IMR-90 (cell line): ENCODE results near the gene AHDC1. TPM values are rescaled to one million over a fixed set of nuclear protein-coding genes. Genes with fewer than 3 reads are reported as not detected.

Source experiments
- ATAC-seq: fragments of 200-7000 bp; cut with Tn5 transposase; 2 replicates; pipeline ENCODE4 v1.9.1; 2020; ENCODE audit warnings: low read depth, mild to moderate bottlenecking, moderate library complexity
- BruUV-seq: library from RNA; stranded (reverse); fragments of 400-500 nt; replicated peaks from 2 replicates; lab custom pipeline; 2021; lab: Mats Ljungman, UMichigan
- CTCF ChIA-PET: fragments of 300-600 bp; formaldehyde crosslinking; extraction: SDS; loops from one replicate; lab custom pipeline; 2021; ENCODE audit warnings: antibody characterized with exemption; lab: Yijun Ruan, JAX
- POLR2A ChIA-PET: fragments of 300-600 bp; sonication (Branson Sonifier 250); formaldehyde crosslinking; loops from one replicate; lab custom pipeline; 2022; ENCODE audit warnings: antibody characterized with exemption; ENCODE audit not compliant: unreplicated experiment; lab: Charles Lee
- DNase-seq: peaks from one replicate; pipeline ENCODE4 v3.0.0; 2013
- H2AFZ ChIP-seq: replicated peaks from 2 replicates; pipeline ENCODE3; 2013; ENCODE audit warnings: low read length, mild to moderate bottlenecking; ENCODE audit not compliant: poor library complexity
- H2AK5ac ChIP-seq: 2 replicates; pipeline ENCODE4 v1.6.1; 2013; ENCODE audit warnings: low read depth, low read length, inconsistent platforms
- H2AK9ac ChIP-seq: replicated peaks from 2 replicates; pipeline ENCODE3; 2013; ENCODE audit warnings: mild to moderate bottlenecking, low read depth, low read length, moderate library complexity; ENCODE audit not compliant: poor library complexity
- H2BK120ac ChIP-seq: 2 replicates; pipeline ENCODE4 v1.6.1; 2013; ENCODE audit warnings: low read depth, low read length, inconsistent platforms
- H2BK15ac ChIP-seq: 3 replicates; pipeline ENCODE4 v1.6.1; 2013; ENCODE audit warnings: low read depth, low read length, inconsistent platforms
- H2BK20ac ChIP-seq: 2 replicates; pipeline ENCODE4 v1.6.1; 2013; ENCODE audit warnings: low read depth, mild to moderate bottlenecking, inconsistent platforms, low read length, moderate library complexity
- H2BK5ac ChIP-seq: 2 replicates; pipeline ENCODE4 v1.6.1; 2013; ENCODE audit warnings: mild to moderate bottlenecking, low read depth, low read length, inconsistent platforms; ENCODE audit not compliant: poor library complexity, severe bottlenecking
- H3K14ac ChIP-seq: replicated peaks from 2 replicates; pipeline ENCODE4 v1.6.1; 2013; ENCODE audit warnings: low read depth, low read length, inconsistent platforms
- H3K18ac ChIP-seq: 2 replicates; pipeline ENCODE4 v1.6.1; 2013; ENCODE audit warnings: low read depth, low read length, control low read depth
- H3K23ac ChIP-seq: 2 replicates; pipeline ENCODE4 v1.6.1; 2013; ENCODE audit warnings: low read depth, low read length, inconsistent platforms
- H3K27ac ChIP-seq: 2 replicates; pipeline ENCODE4 v1.5.1; 2013; ENCODE audit warnings: mild to moderate bottlenecking, control low read depth, low read length; ENCODE audit not compliant: insufficient read depth
- H3K27me3 ChIP-seq: 2 replicates; pipeline ENCODE4 v1.6.1; 2013; ENCODE audit warnings: low read length; ENCODE audit not compliant: control insufficient read depth, insufficient read depth
- H3K36me3 ChIP-seq: 2 replicates; pipeline ENCODE4 v1.6.1; 2013; ENCODE audit warnings: low read length, mixed read lengths; ENCODE audit not compliant: control insufficient read depth, insufficient read depth
- H3K4ac ChIP-seq: 2 replicates; pipeline ENCODE4 v1.6.1; 2013; ENCODE audit warnings: low read depth, low read length, inconsistent platforms
- H3K4me1 ChIP-seq: 2 replicates; pipeline ENCODE4 v1.6.1; 2013; ENCODE audit warnings: low read length, mixed read lengths; ENCODE audit not compliant: control insufficient read depth, insufficient read depth
- H3K4me2 ChIP-seq: 2 replicates; pipeline ENCODE4 v1.6.1; 2013; ENCODE audit warnings: low read depth, mild to moderate bottlenecking, control low read depth, low read length, moderate library complexity
- H3K4me3 ChIP-seq: 2 replicates; pipeline ENCODE4 v1.5.1; 2013; ENCODE audit warnings: low read depth, mild to moderate bottlenecking, control low read depth, low read length, moderate library complexity; ENCODE audit not compliant: insufficient read depth
- H3K56ac ChIP-seq: 2 replicates; pipeline ENCODE4 v1.6.1; 2013; ENCODE audit warnings: low read length, inconsistent platforms; ENCODE audit not compliant: insufficient read depth; ENCODE audit errors: extremely low read depth
- H3K79me1 ChIP-seq, 2 experiments: 2 replicates each; pipeline ENCODE4 v1.6.1; 2013; ENCODE audit warnings: low read length in 2 of 2, inconsistent platforms in 1 of 2, low read depth in 1 of 2
- H3K9ac ChIP-seq: 2 replicates; pipeline ENCODE4 v1.6.1; 2013; ENCODE audit warnings: low read depth, low read length, control low read depth
- H3K9me1 ChIP-seq: 2 replicates; pipeline ENCODE4 v1.6.1; 2013; ENCODE audit warnings: low read length, inconsistent platforms; ENCODE audit not compliant: insufficient read depth
- H3K9me3 ChIP-seq: 2 replicates; pipeline ENCODE4 v1.6.1; 2013; ENCODE audit warnings: low read length; ENCODE audit not compliant: control insufficient read depth, insufficient read depth
- H4K20me1 ChIP-seq: 2 replicates; pipeline ENCODE4 v1.6.1; 2013; ENCODE audit warnings: low read length, inconsistent platforms; ENCODE audit not compliant: insufficient read depth
- H4K5ac ChIP-seq: 2 replicates; pipeline ENCODE4 v1.6.1; 2013; ENCODE audit warnings: mild to moderate bottlenecking, low read depth, low read length, control low read depth
- H4K8ac ChIP-seq, 2 experiments: 2 replicates each; pipeline ENCODE4 v1.6.1; 2013; ENCODE audit warnings: low read depth in 2 of 2, low read length in 2 of 2, control low read depth in 1 of 2, inconsistent platforms in 1 of 2
- H4K91ac ChIP-seq: 2 replicates; pipeline ENCODE4 v1.6.1; 2013; ENCODE audit warnings: low read depth, low read length, inconsistent platforms; ENCODE audit not compliant: insufficient read depth
- BHLHE40 ChIP-seq: fragments of 150-350 bp; IDR thresholded peaks from 2 replicates; pipeline ENCODE4 v1.6.1; 2016; ENCODE audit warnings: mild to moderate bottlenecking, low read depth, low read length
- CEBPB ChIP-seq: IDR thresholded peaks from 2 replicates; pipeline ENCODE4 v1.6.1; 2012; ENCODE audit warnings: low read depth, low read length, improper control_type of control experiment
- CHD1 ChIP-seq: IDR thresholded peaks from 2 replicates; pipeline ENCODE4 v1.6.1; 2012; ENCODE audit warnings: low read depth, low read length, improper control_type of control experiment
- FOS ChIP-seq: fragments of 150-350 bp; IDR thresholded peaks from 2 replicates; pipeline ENCODE4 v1.6.1; 2016; ENCODE audit warnings: low read depth, low read length
- MAFK ChIP-seq: IDR thresholded peaks from 2 replicates; pipeline ENCODE4 v1.6.1; 2012; ENCODE audit warnings: low read depth, low read length, improper control_type of control experiment
- MAZ ChIP-seq: IDR thresholded peaks from 2 replicates; pipeline ENCODE4 v1.6.1; 2012; ENCODE audit warnings: low read depth, mild to moderate bottlenecking, low read length, improper control_type of control experiment, moderate library complexity, borderline replicate concordance
- MXI1 ChIP-seq: IDR thresholded peaks from 2 replicates; pipeline ENCODE4 v1.6.1; 2012; ENCODE audit warnings: low read depth, mild to moderate bottlenecking, low read length, moderate library complexity, borderline replicate concordance
- NFE2L2 ChIP-seq: fragments of 150-350 bp; IDR thresholded peaks from 2 replicates; pipeline ENCODE4 v1.6.1; 2016; ENCODE audit warnings: low read depth, mild to moderate bottlenecking, low read length
- RAD21 ChIP-seq: IDR thresholded peaks from 2 replicates; pipeline ENCODE4 v1.6.1; 2012; ENCODE audit warnings: low read length, improper control_type of control experiment
- RFX5 ChIP-seq: IDR thresholded peaks from 2 replicates; pipeline ENCODE4 v1.8.0; 2012; ENCODE audit warnings: low read depth, mild to moderate bottlenecking, low read length, moderate library complexity
- WGBS, 2 experiments: methylation state at CpG; one replicate each; pipeline versions ENCODE4 v1.1.5 to v1.1.7; 2013; ENCODE audit warnings: missing lambda C conversion rate in 2 of 2; ENCODE audit not compliant: insufficient read length in 1 of 2; ENCODE audit errors: extremely low coverage in 2 of 2; 5-methylcytosine and 5-hydroxymethylcytosine counted together
- dilution Hi-C: fragments of 300-500 bp; cut with HindIII; formaldehyde crosslinking; loops from one replicate; pipeline ENCODE4 v1.14.3; 2018; ENCODE audit warnings: low sequenced_read_pairs; ENCODE audit not compliant: unreplicated experiment
- in situ Hi-C: fragments of 300-500 bp; cut with MboI; formaldehyde crosslinking; loops from 3 replicates; pipeline ENCODE4 v1.14.3; 2019; ENCODE audit warnings: low sequenced_read_pairs, inconsistent platforms, mixed read lengths
- intact Hi-C: fragments of 100-400 bp; cut with micrococcal nuclease; formaldehyde crosslinking; loops from 2 replicates; pipeline ENCODE4 v1.10.0; 2022
- polyA plus RNA-seq, 3 experiments: library from polyadenylated mRNA; depleted of rRNA; stranded (reverse); fragments of >200 nt; gene quantifications; 2 replicates each; pipeline ENCODE4 v1.2.3, GENCODE V29; 2012; ENCODE audit warnings: low replicate concordance in 1 of 3
- total RNA-seq: library from RNA; depleted of rRNA; stranded (reverse); fragments of >200 nt; gene quantifications from 2 replicates; pipeline ENCODE4 v1.2.3, GENCODE V29; 2012
- TF ChIP-seq, protein P1 (sequence below): conservative IDR thresholded peaks from 2 replicates; pipeline ENCODE4 v1.5.1; 2012; ENCODE audit warnings: mild to moderate bottlenecking, low read depth, low read length, improper control_type of control experiment

The AHDC1 gene
- total and polyA plus RNA-seq, 2 of the 4 experiments (the other 2 are of a cell fraction), result 2.0 to 11.6 TPM

DNA sequence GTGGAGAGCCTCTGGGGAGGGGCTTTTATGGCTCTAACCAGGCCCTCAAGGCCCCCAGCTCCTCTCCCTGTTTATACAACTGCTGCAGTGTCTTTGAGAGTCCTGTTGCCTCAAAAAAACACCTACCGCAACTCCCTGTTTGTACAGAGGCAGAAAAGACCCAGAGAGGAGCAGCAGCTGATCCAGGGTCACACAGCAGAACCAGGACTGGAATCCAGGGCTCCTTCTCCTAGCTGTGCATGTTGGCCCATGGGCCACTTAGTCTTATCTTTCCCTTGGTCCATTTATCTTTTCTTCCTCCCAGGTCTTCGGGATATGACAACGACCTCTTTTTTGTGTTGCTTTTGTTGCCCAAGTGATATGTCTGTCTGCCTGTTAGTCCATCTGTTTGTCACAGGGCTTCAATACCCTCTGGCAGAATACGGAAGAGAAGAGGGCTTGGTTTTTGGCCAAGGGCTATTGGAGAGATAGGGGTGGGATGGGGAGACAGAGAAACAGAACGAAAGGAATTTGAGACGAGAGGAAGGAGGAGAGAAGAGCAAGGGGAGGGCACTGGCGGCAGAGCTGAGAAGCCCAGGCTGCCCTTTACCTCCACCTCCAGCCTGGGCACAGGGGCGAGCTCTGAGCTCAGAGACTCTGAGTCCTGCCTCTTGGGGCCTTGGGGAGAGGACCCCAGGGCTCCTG lies 80.5 kb downstream of the AHDC1 start:
- Histone ChIP-seq H3K27ac (no peak overlapping the region), H2AFZ (peak overlapping the region; percentile 79)
- TF ChIP-seq RFX5 (no peak), CEBPB (no peak), CHD1 (no peak), BHLHE40 (no peak), MXI1 (no peak), RAD21 (no peak), MAFK (no peak), MAZ (no peak), FOS (no peak), NFE2L2 (no peak)
- TF ChIP-seq, protein P1, sequence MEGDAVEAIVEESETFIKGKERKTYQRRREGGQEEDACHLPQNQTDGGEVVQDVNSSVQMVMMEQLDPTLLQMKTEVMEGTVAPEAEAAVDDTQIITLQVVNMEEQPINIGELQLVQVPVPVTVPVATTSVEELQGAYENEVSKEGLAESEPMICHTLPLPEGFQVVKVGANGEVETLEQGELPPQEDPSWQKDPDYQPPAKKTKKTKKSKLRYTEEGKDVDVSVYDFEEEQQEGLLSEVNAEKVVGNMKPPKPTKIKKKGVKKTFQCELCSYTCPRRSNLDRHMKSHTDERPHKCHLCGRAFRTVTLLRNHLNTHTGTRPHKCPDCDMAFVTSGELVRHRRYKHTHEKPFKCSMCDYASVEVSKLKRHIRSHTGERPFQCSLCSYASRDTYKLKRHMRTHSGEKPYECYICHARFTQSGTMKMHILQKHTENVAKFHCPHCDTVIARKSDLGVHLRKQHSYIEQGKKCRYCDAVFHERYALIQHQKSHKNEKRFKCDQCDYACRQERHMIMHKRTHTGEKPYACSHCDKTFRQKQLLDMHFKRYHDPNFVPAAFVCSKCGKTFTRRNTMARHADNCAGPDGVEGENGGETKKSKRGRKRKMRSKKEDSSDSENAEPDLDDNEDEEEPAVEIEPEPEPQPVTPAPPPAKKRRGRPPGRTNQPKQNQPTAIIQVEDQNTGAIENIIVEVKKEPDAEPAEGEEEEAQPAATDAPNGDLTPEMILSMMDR, result no peak

More for the DNA sequence above, 80.5 kb downstream of the AHDC1 start:
- ChIA-PET POLR2A (no interaction called here), CTCF (interaction anchor here (1.3 kb wide), 2 partner anchors 34 to 83 kb away, joined by 3 read pairs; no protein-coding TSS in a partner anchor)
- H3K4me2 ChIP-seq, result no peak overlapping the region
- H3K9me1 ChIP-seq, result peaks cover 15% of the 10 kb centered on the region
- H2AK5ac ChIP-seq, result 0 out of 2 replicates have a peak overlapping the region, but pooled peaks have one; percentile 56
- BruUV-seq, result no TSS peak
- peaks cover 31% of the 10 kb centered on the region for H3K4me1 ChIP-seq
- in situ Hi-C loops (no loop called here), intact Hi-C loops (no loop called here), dilution Hi-C loops (no loop called here)
- 0 out of 3 replicates have a peak overlapping the region, but pooled peaks have one; percentile 11 for H2BK15ac ChIP-seq
- DNase-seq, result no peak
- H4K91ac ChIP-seq, result peak overlapping the region; percentile 34; the same call in 1 of the 2 replicates
- 0 out of 2 replicates have a peak overlapping the region, but pooled peaks have one; percentile 21 for H3K23ac ChIP-seq
- no peak overlapping the region for H2BK5ac ChIP-seq
- H4K20me1 ChIP-seq, result no peaks in the 10 kb centered on the region
- H3K9ac ChIP-seq, result no peak overlapping the region
- H2AK9ac ChIP-seq, result peak overlapping the region; percentile 15
- no peaks in the 10 kb centered on the region for H3K36me3 ChIP-seq
- no peak overlapping the region for H3K4me3 ChIP-seq
- no peak overlapping the region; the same call in 1 of the 2 replicates for H2BK20ac ChIP-seq
- WGBS, 2 experiments, result 71% methylated on average over 1 of the region's 8 CpGs; no CpG with 5 or more reads in 1 of the 2 experiments
- no peak overlapping the region for H3K18ac ChIP-seq
- no peak overlapping the region for H3K56ac ChIP-seq
- peak overlapping the region; percentile 59 to 72; a peak in 2 of 4 replicates for H4K8ac ChIP-seq
- H3K27me3 ChIP-seq, result no peaks in the 10 kb centered on the region
- H4K5ac ChIP-seq, result peak overlapping the region; percentile 22; the same call in 1 of the 2 replicates
- H3K14ac ChIP-seq, result peak overlapping the region; percentile 61; the same call in 1 of the 2 replicates
- H3K9me3 ChIP-seq, result no peaks in the 10 kb centered on the region
- no peak for ATAC-seq
- 0 out of 2 replicates have a peak overlapping the region, but pooled peaks have one; percentile 5 for H2BK120ac ChIP-seq
- H3K79me1 ChIP-seq, result peaks cover 0 to 13% of the 10 kb centered on the region in 2 experiments; a peak in 2 of 4 replicates
- H3K4ac ChIP-seq, result peak overlapping the region; percentile 66
